Nephron (organoid): ENCODE results near the gene SNX1.
"Not testable (repeated sequence)": the region's sequence is repeated elsewhere in the genome, so short reads cannot be mapped to it uniquely, and the experiment has no call there.

Source experiments
- H3K27ac Mint-ChIP-seq, 3 experiments: 2 replicates each; pipeline ENCODE4 v1.8.0; 2020; ENCODE audit warnings: mixed read lengths in 3 of 3, mild to moderate bottlenecking in 2 of 3, moderate library complexity in 1 of 3
- H3K27me3 Mint-ChIP-seq: 2 replicates; pipeline ENCODE4 v1.8.0; 2021; ENCODE audit warnings: low read depth, mild to moderate bottlenecking, moderate library complexity, mixed read lengths
- H3K36me3 Mint-ChIP-seq: 2 replicates; pipeline ENCODE4 v1.8.0; 2020; ENCODE audit warnings: low read depth, mixed read lengths
- H3K4me1 Mint-ChIP-seq: 2 replicates; pipeline ENCODE4 v1.8.0; 2020; ENCODE audit warnings: mixed read lengths
- H3K4me3 Mint-ChIP-seq, 3 experiments: 2 replicates each; pipeline ENCODE4 v1.8.0; 2020; ENCODE audit warnings: mild to moderate bottlenecking in 3 of 3, mixed read lengths in 3 of 3, moderate library complexity in 2 of 3
- H3K9me3 Mint-ChIP-seq: 2 replicates; pipeline ENCODE4 v1.8.0; 2020; ENCODE audit warnings: mixed read lengths
- TF ChIP-seq, protein P1 (sequence below), 3 experiments: fragments of 200-600 bp; sonication (generic); IDR thresholded peaks; one replicate each; pipeline ENCODE4 v1.5.0; 2021; ENCODE audit warnings: antibody characterized with exemption in 3 of 3; ENCODE audit not compliant: unreplicated experiment in 3 of 3

The SNX1 gene

DNA sequence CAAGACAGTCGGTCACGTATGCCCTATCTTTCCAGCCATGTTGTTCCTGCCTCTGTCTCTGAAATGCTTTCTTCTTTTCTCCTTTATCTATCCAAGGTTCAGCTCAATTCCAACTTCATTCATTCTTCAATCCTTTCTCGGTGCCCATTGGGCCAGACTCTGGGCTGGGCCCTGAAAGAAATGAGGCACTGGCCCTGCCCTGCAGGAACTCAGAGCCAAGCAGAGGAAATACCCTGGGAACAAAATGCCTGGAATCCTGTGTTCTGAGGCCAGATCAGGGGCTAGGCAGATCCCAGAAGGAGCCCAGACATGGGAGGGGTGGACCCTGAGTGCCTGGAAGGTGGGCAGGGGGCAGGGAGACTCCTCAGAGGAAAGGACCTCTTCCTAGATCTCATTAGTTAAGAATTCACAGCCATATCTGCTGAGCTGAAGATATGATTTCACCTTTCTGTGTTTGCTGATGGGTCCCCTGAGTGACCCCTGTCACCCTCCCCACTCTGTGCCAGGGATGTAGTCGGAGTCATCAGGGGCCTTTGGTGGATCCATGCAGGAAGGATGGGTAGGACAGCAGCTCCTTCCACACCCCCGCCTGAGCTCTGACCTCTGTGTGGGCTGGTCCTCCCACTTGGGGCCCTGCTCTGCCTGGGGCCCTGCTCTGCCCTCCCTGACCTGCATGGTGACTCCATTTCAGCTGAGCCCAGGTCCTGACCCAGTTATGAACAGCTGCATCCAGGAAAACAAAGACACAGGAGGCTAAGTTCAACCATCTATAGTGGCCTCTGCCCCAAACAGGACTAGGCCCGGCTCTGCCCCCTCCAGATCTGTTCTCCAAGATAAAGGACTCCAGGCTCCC, 44.1 kb upstream of the SNX1 start:
- Mint-ChIP-seq H3K36me3 (no peaks in the 10 kb centered on the region), H3K27ac (no peak overlapping the region), H3K4me1 (peaks cover 10% of the 10 kb centered on the region), H3K4me3 (no peak overlapping the region), H3K9me3 (no peaks in the 10 kb centered on the region), H3K27me3 (peaks cover 21% of the 10 kb centered on the region)
- TF ChIP-seq, protein P1, sequence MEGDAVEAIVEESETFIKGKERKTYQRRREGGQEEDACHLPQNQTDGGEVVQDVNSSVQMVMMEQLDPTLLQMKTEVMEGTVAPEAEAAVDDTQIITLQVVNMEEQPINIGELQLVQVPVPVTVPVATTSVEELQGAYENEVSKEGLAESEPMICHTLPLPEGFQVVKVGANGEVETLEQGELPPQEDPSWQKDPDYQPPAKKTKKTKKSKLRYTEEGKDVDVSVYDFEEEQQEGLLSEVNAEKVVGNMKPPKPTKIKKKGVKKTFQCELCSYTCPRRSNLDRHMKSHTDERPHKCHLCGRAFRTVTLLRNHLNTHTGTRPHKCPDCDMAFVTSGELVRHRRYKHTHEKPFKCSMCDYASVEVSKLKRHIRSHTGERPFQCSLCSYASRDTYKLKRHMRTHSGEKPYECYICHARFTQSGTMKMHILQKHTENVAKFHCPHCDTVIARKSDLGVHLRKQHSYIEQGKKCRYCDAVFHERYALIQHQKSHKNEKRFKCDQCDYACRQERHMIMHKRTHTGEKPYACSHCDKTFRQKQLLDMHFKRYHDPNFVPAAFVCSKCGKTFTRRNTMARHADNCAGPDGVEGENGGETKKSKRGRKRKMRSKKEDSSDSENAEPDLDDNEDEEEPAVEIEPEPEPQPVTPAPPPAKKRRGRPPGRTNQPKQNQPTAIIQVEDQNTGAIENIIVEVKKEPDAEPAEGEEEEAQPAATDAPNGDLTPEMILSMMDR (IDR thresholded peaks at IDR 0.05; ENCODE audit: unreplicated experiment in 3 of 3), result no peak

- H3K9me3 Mint-ChIP-seq, result no peaks in the 10 kb centered on the region
- peaks cover 5% of the 10 kb centered on the region for H3K4me1 Mint-ChIP-seq
- no peak overlapping the region for H3K4me3 Mint-ChIP-seq
These were observed 42.8 kb upstream of the SNX1 start for GRCh38 chr15:64052925-64053491.

GRCh38 chr15:64053674-64054073, 42.1 kb upstream of the SNX1 start:
- not testable (repeated sequence) for H3K4me1 Mint-ChIP-seq, H3K27ac Mint-ChIP-seq, H3K27me3 Mint-ChIP-seq, H3K36me3 Mint-ChIP-seq, H3K9me3 Mint-ChIP-seq, H3K4me3 Mint-ChIP-seq

More at GRCh38 chr15:64052925-64053491, 42.8 kb upstream of the SNX1 start:
- TF ChIP-seq, protein P1 (IDR thresholded peaks at IDR 0.05; ENCODE audit: unreplicated experiment in 3 of 3), result no peak
- Mint-ChIP-seq H3K36me3 (no peaks in the 10 kb centered on the region), H3K27ac (no peak overlapping the region), H3K27me3 (peaks cover 8% of the 10 kb centered on the region)

GRCh38 chr15:64058279-64058678, 37.5 kb upstream of the SNX1 start:
- Mint-ChIP-seq H3K9me3 (no peaks in the 10 kb centered on the region), H3K4me1 (no peaks in the 10 kb centered on the region), H3K4me3 (no peak overlapping the region), H3K36me3 (no peaks in the 10 kb centered on the region), H3K27ac (no peak overlapping the region), H3K27me3 (no peaks in the 10 kb centered on the region)
- TF ChIP-seq, protein P1 (IDR thresholded peaks at IDR 0.05; ENCODE audit: unreplicated experiment in 3 of 3), result no peak

DNA sequence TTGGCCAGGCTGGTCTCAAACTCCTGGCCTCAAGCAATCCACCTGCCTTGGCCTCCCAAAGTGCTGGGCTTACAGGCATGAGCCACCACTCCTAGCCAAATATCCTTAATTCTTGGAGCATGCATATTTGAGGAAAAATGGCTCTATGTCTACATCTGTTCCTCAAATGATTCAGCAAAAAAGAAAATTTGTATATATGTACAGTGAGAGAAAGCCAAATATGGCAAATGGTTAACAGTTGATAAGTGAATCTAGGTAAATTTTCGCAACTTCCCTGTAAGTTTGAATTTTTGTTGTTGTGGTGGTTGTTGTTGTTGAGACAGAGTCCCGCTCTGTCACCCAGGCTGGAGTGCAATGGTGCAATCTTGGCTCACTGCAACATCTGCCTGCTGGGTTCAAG, 36.7 kb upstream of the SNX1 start:
- not testable (repeated sequence) for H3K36me3 Mint-ChIP-seq, H3K9me3 Mint-ChIP-seq, H3K27ac Mint-ChIP-seq, H3K4me3 Mint-ChIP-seq, H3K4me1 Mint-ChIP-seq, H3K27me3 Mint-ChIP-seq

- Mint-ChIP-seq H3K27me3 (no peaks in the 10 kb centered on the region), H3K4me3 (no peak overlapping the region), H3K27ac (no peak overlapping the region), H3K4me1 (no peaks in the 10 kb centered on the region), H3K9me3 (no peaks in the 10 kb centered on the region), H3K36me3 (no peaks in the 10 kb centered on the region)
- TF ChIP-seq, protein P1 (IDR thresholded peaks at IDR 0.05; ENCODE audit: unreplicated experiment in 3 of 3), result no peak
These were observed 35.1 kb upstream of the SNX1 start for GRCh38 chr15:64060716-64061115.

GRCh38 chr15:64066451-64066850, 29.3 kb upstream of the SNX1 start:
- no peak overlapping the region for H3K27ac Mint-ChIP-seq
- H3K9me3 Mint-ChIP-seq, result no peaks in the 10 kb centered on the region
- peaks cover 7% of the 10 kb centered on the region for H3K27me3 Mint-ChIP-seq
- peaks cover 12% of the 10 kb centered on the region for H3K4me1 Mint-ChIP-seq
- TF ChIP-seq, protein P1 (IDR thresholded peaks at IDR 0.05; ENCODE audit: unreplicated experiment in 3 of 3), result no peak
- H3K4me3 Mint-ChIP-seq, result no peak overlapping the region
- H3K36me3 Mint-ChIP-seq, result peaks cover 4% of the 10 kb centered on the region
